Measurements from ENCODE around the gene LCE1D. TPM values are rescaled to one million over a fixed set of nuclear protein-coding genes. Genes with fewer than 3 reads are reported as not detected.

The LCE1D gene
- total RNA-seq, result not detected in 2 replicates

GRCh38 chr1:152796421-152796820, at the start of gene LCE1D:
Gene LCE1D, plus strand, starts transcription at chr1:152796721. Its CDS starts 1,074 bp downstream, at chr1:152797795.

GRCh38 chr1:152757747-152758146, 38.8 kb upstream of the LCE1D start, which contains the start of gene KPRP:
Gene KPRP, plus strand, starts transcription at chr1:152758025. Its CDS starts 1,564 bp downstream, at chr1:152759589.

GRCh38 chr1:152774875-152775274, 21.6 kb upstream of the LCE1D start, which contains the start of gene LCE1F:
Gene LCE1F, plus strand, starts transcription at chr1:152775140. Its CDS starts 1,232 bp downstream, at chr1:152776372.

GRCh38 chr1:152786077-152786476, 10.4 kb upstream of the LCE1D start, which contains the start of gene LCE1E:
Gene LCE1E, plus strand, starts transcription at chr1:152786257. Its CDS starts 1,043 bp downstream, at chr1:152787300.

GRCh38 chr1:152806576-152806975, 10.1 kb downstream of the LCE1D start, which contains the start of gene LCE1C:
Gene LCE1C, minus strand, starts transcription at chr1:152806651. Its CDS starts 1,173 bp downstream, at chr1:152805478.

GRCh38 chr1:152811671-152812070, 15.2 kb downstream of the LCE1D start, which contains the start of gene LCE1B:
Gene LCE1B, plus strand, starts transcription at chr1:152811971. Its CDS starts 476 bp downstream, at chr1:152812447.

GRCh38 chr1:152827173-152827572, 30.7 kb downstream of the LCE1D start, which contains the start of gene LCE1A:
Gene LCE1A, plus strand, starts transcription at chr1:152827473. Its CDS starts 0 bp downstream, at chr1:152827473.

GRCh38 chr1:152842556-152842955, 46.0 kb downstream of the LCE1D start, which contains the start of gene LCE6A:
Gene LCE6A, plus strand, starts transcription at chr1:152842856. Its CDS starts 665 bp downstream, at chr1:152843521.

Other genes starting within 250 kb of the LCE1D start
- gene LCE3E, start 229.9 kb upstream of the LCE1D start, total RNA-seq, result not detected in 2 replicates
- not detected in 2 replicates for gene LCE3D, start 216.2 kb upstream of the LCE1D start, total RNA-seq
- gene LCE3C, start 196.5 kb upstream of the LCE1D start, total RNA-seq, result not detected in 2 replicates
- not detected in 2 replicates for gene LCE3B, start 182.9 kb upstream of the LCE1D start, total RNA-seq
- not detected in 2 replicates for gene LCE3A, start 173.6 kb upstream of the LCE1D start, total RNA-seq
- gene LCE2D, start 133.3 kb upstream of the LCE1D start, total RNA-seq, result not detected in 2 replicates
- not detected in 2 replicates for gene LCE2C, start 121.4 kb upstream of the LCE1D start, total RNA-seq
- not detected in 2 replicates for gene LCE2B, start 110.6 kb upstream of the LCE1D start, total RNA-seq
- gene LCE2A, start 98.4 kb upstream of the LCE1D start, total RNA-seq, result not detected in 2 replicates
- not detected in 2 replicates for gene LCE4A, start 88.6 kb upstream of the LCE1D start, total RNA-seq
- gene KPRP, start 38.7 kb upstream of the LCE1D start, total RNA-seq, result not detected in 2 replicates
- gene LCE1F, start 21.6 kb upstream of the LCE1D start, total RNA-seq, result not detected in 2 replicates
- gene LCE1E, start 10.5 kb upstream of the LCE1D start, total RNA-seq, result not detected in 2 replicates
- not detected in 2 replicates for gene LCE1C, start 9.9 kb downstream of the LCE1D start, total RNA-seq
- gene LCE1B, start 15.2 kb downstream of the LCE1D start, total RNA-seq, result not detected in 2 replicates
- not detected in 2 replicates for gene LCE1A, start 30.8 kb downstream of the LCE1D start, total RNA-seq
- gene LCE6A, start 46.1 kb downstream of the LCE1D start, total RNA-seq, result not detected in 2 replicates
- not detected in 2 replicates for gene LCE7A, start 63.3 kb downstream of the LCE1D start, total RNA-seq
- gene SMCP, start 81.6 kb downstream of the LCE1D start, total RNA-seq, result not detected in 2 replicates
- not detected in 2 replicates for gene IVL, start 111.8 kb downstream of the LCE1D start, total RNA-seq
- not detected in 2 replicates for gene SPRR5, start 150.5 kb downstream of the LCE1D start, total RNA-seq
- gene SPRR4, start 173.9 kb downstream of the LCE1D start, total RNA-seq, result not detected in 2 replicates
- gene SPRR1A, start 187.4 kb downstream of the LCE1D start, total RNA-seq, result not detected in 2 replicates
- not detected in 2 replicates for gene SPRR3, start 205.0 kb downstream of the LCE1D start, total RNA-seq
- not detected in 2 replicates for gene SPRR1B, start 234.5 kb downstream of the LCE1D start, total RNA-seq
- gene SPRR2D, start 244.4 kb downstream of the LCE1D start, total RNA-seq, result not detected in 2 replicates

Data from dermis lymphatic vessel endothelial cell (primary cell).